GM12872 (cell line): ENCODE data around the gene RASAL3.

ENCODE experiments used
- CTCF ChIP-seq: IDR thresholded peaks from 3 replicates; pipeline ENCODE4 v1.5.1; 2011; ENCODE audit warnings: low read depth, mild to moderate bottlenecking, low read length, moderate library complexity; ENCODE audit not compliant: insufficient read depth

RASAL3 gene

DNA sequence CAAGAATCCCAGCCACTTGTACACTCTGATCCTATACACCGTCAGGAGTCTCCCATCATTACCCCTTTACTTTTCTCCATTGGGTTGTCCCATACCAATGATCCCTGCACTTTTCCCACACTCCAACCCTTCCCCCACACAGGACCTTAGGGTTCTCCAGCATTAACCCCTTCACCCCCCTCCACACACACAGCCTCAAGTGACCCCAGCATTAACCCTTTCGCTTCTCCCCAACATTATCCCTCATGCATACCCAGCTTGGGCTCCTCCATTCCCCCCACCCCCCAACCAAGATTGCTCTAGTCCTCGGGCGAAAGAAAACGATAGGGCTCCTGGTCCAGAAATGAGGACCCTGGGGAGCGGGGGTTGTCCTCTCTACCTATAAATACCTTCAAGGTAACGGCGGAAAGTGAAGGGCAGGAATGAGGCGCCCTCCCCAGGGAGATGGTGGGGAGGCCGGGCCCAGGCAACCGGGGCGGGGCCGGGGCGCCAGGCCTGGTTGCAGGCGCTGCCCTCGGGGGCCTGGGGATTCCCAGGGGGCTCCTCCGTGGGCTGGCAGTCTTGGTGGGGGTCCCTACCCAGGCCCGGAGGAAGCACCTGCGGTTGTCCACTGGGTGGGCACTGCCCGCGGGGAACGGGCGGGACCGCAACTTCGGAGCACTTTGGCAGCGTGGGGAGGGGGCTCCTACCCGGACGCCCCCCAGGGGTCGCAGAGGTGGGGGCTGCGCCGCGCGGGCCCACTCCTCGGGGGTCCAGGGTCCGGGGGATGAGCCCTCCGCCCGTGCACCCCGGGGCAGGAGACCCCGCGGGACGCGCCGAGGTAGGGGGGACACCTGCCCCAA, 15.3 kb downstream of the RASAL3 start:
- TF ChIP-seq CTCF = no peak

- TF ChIP-seq CTCF = no peak
These were observed 16.1 kb downstream of the RASAL3 start for GRCh38 chr19:15448044-15448777.

- no peak for TF ChIP-seq CTCF
These were observed 17.3 kb downstream of the RASAL3 start for GRCh38 chr19:15447057-15447456.

- TF ChIP-seq CTCF = no peak
These were observed 18.5 kb downstream of the RASAL3 start for GRCh38 chr19:15445807-15446376.

DNA sequence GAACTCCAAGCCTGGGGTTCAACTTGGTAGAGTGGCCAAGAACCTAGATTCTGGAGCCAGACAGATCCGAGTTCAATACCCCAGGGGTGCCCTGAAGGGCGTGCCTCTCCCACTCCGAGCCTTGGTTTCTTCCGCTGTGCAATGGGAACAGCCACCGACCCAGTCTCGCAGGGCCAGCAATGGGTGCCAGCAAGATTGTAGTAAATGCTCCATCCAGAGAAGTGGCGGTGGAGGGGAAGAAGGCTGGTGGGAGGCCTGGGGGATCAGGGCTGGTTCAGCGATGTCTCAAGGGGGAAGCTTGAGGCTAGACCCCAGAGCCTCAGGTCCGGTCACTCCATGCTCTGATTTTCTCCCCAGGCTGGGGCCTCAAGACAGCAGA, 19.1 kb downstream of the RASAL3 start:
- no peak for TF ChIP-seq CTCF

GRCh38 chr19:15444505-15445226, 19.7 kb downstream of the RASAL3 start:
- no peak for TF ChIP-seq CTCF

DNA sequence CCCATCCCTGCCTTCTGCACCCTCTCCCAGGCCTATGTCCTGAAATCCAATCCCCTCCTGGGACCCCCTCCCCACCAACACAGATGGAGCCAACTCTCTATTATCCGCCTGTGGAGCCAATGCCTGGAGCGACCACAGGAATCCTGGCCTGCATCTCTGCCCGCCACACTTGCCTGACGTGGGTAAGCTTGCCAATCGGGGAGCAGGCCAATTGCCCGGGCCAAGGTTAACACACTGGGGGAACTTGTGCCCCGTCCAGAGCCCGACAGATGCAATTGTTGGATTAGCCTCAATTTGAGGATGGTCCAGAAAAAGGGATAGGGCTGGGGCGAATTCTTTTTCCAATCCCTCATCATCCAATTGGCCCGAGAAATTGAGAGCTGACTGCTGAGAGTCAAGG, 20.5 kb downstream of the RASAL3 start:
- TF ChIP-seq CTCF = no peak
